ENCODE results near the gene RPTOR.

RPTOR gene

GRCh38 chr17:80633994-80634566 is 89.4 kb downstream of the RPTOR start:
- Histone ChIP-seq H3K4me1 (ENCODE audit: control insufficient read depth, insufficient read depth, low read length) (no peaks in the 10 kb centered on the region), H3K4me3 (ENCODE audit: low read length) (no peak overlapping the region), H3K9me3 (ENCODE audit: control insufficient read depth, low read length) (no peaks in the 10 kb centered on the region)

GRCh38 chr17:80636361-80637018 is 91.9 kb downstream of the RPTOR start:
- Histone ChIP-seq H3K36me3 (ENCODE audit: control insufficient read depth, insufficient read depth, low read length) (no peaks in the 10 kb centered on the region), H3K27me3 (ENCODE audit: control insufficient read depth, insufficient read depth, low read length) (no peaks in the 10 kb centered on the region), H3K9me3 (ENCODE audit: control insufficient read depth, low read length) (no peaks in the 10 kb centered on the region), H3K9ac (ENCODE audit: low read length) (no peak overlapping the region), H3K4me1 (ENCODE audit: control insufficient read depth, insufficient read depth, low read length) (no peaks in the 10 kb centered on the region), H3K4me3 (ENCODE audit: low read length) (no peak overlapping the region)

More at GRCh38 chr17:80633994-80634566, 89.4 kb downstream of the RPTOR start:
- Histone ChIP-seq H3K9ac (ENCODE audit: low read length) (no peak overlapping the region), H3K27me3 (ENCODE audit: control insufficient read depth, insufficient read depth, low read length) (no peaks in the 10 kb centered on the region), H3K36me3 (ENCODE audit: control insufficient read depth, insufficient read depth, low read length) (no peaks in the 10 kb centered on the region)

- H3K9me3 ChIP-seq (ENCODE audit: control insufficient read depth, low read length), result no peaks in the 10 kb centered on the region
- no peak overlapping the region for H3K9ac ChIP-seq (ENCODE audit: low read length)
- no peaks in the 10 kb centered on the region for H3K27me3 ChIP-seq (ENCODE audit: control insufficient read depth, insufficient read depth, low read length)
- no peak overlapping the region for H3K4me3 ChIP-seq (ENCODE audit: low read length)
- H3K36me3 ChIP-seq (ENCODE audit: control insufficient read depth, insufficient read depth, low read length), result no peaks in the 10 kb centered on the region
- H3K4me1 ChIP-seq (ENCODE audit: control insufficient read depth, insufficient read depth, low read length), result no peaks in the 10 kb centered on the region
Observed at GRCh38 chr17:80637048-80637781, 92.6 kb downstream of the RPTOR start.

- Histone ChIP-seq H3K4me3 (ENCODE audit: low read length) (no peak overlapping the region), H3K9me3 (ENCODE audit: control insufficient read depth, low read length) (no peaks in the 10 kb centered on the region), H3K27me3 (ENCODE audit: control insufficient read depth, insufficient read depth, low read length) (no peaks in the 10 kb centered on the region), H3K36me3 (ENCODE audit: control insufficient read depth, insufficient read depth, low read length) (no peaks in the 10 kb centered on the region), H3K4me1 (ENCODE audit: control insufficient read depth, insufficient read depth, low read length) (no peaks in the 10 kb centered on the region), H3K9ac (ENCODE audit: low read length) (no peak overlapping the region)
Observed at GRCh38 chr17:80639658-80640057, 95.0 kb downstream of the RPTOR start.

- H3K4me3 ChIP-seq (ENCODE audit: low read length), result no peak overlapping the region
- no peaks in the 10 kb centered on the region for H3K4me1 ChIP-seq (ENCODE audit: control insufficient read depth, insufficient read depth, low read length)
- H3K27me3 ChIP-seq (ENCODE audit: control insufficient read depth, insufficient read depth, low read length), result no peaks in the 10 kb centered on the region
- no peaks in the 10 kb centered on the region for H3K9me3 ChIP-seq (ENCODE audit: control insufficient read depth, low read length)
- no peak overlapping the region for H3K9ac ChIP-seq (ENCODE audit: low read length)
- no peaks in the 10 kb centered on the region for H3K36me3 ChIP-seq (ENCODE audit: control insufficient read depth, insufficient read depth, low read length)
Observed at GRCh38 chr17:80640366-80641084, 95.9 kb downstream of the RPTOR start.

GRCh38 chr17:80643326-80644099 is 98.9 kb downstream of the RPTOR start:
- Histone ChIP-seq H3K36me3 (ENCODE audit: control insufficient read depth, insufficient read depth, low read length) (no peaks in the 10 kb centered on the region), H3K27me3 (ENCODE audit: control insufficient read depth, insufficient read depth, low read length) (no peaks in the 10 kb centered on the region)

GRCh38 chr17:80644536-80644935 is 99.9 kb downstream of the RPTOR start:
- H3K4me1 ChIP-seq (ENCODE audit: control insufficient read depth, insufficient read depth, low read length), result peaks cover 3% of the 10 kb centered on the region
- H3K36me3 ChIP-seq (ENCODE audit: control insufficient read depth, insufficient read depth, low read length), result no peaks in the 10 kb centered on the region
- H3K9ac ChIP-seq (ENCODE audit: low read length), result no peak overlapping the region
- no peak overlapping the region for H3K4me3 ChIP-seq (ENCODE audit: low read length)
- H3K9me3 ChIP-seq (ENCODE audit: control insufficient read depth, low read length), result no peaks in the 10 kb centered on the region
- H3K27me3 ChIP-seq (ENCODE audit: control insufficient read depth, insufficient read depth, low read length), result no peaks in the 10 kb centered on the region

More at GRCh38 chr17:80643326-80644099, 98.9 kb downstream of the RPTOR start:
- H3K9me3 ChIP-seq (ENCODE audit: control insufficient read depth, low read length), result no peaks in the 10 kb centered on the region
- no peak overlapping the region for H3K4me3 ChIP-seq (ENCODE audit: low read length)
- H3K4me1 ChIP-seq (ENCODE audit: control insufficient read depth, insufficient read depth, low read length), result no peaks in the 10 kb centered on the region
- no peak overlapping the region for H3K9ac ChIP-seq (ENCODE audit: low read length)

- H3K27me3 ChIP-seq (ENCODE audit: control insufficient read depth, insufficient read depth, low read length), result no peaks in the 10 kb centered on the region
- no peaks in the 10 kb centered on the region for H3K36me3 ChIP-seq (ENCODE audit: control insufficient read depth, insufficient read depth, low read length)
- no peak overlapping the region for H3K4me3 ChIP-seq (ENCODE audit: low read length)
- peaks cover 3% of the 10 kb centered on the region for H3K4me1 ChIP-seq (ENCODE audit: control insufficient read depth, insufficient read depth, low read length)
- no peaks in the 10 kb centered on the region for H3K9me3 ChIP-seq (ENCODE audit: control insufficient read depth, low read length)
- no peak overlapping the region for H3K9ac ChIP-seq (ENCODE audit: low read length)
Observed at GRCh38 chr17:80645706-80646325, 101.2 kb downstream of the RPTOR start.

GRCh38 chr17:80646328-80646727 is 101.7 kb downstream of the RPTOR start:
- no peak overlapping the region for H3K4me3 ChIP-seq (ENCODE audit: low read length)
- no peaks in the 10 kb centered on the region for H3K9me3 ChIP-seq (ENCODE audit: control insufficient read depth, low read length)
- no peaks in the 10 kb centered on the region for H3K27me3 ChIP-seq (ENCODE audit: control insufficient read depth, insufficient read depth, low read length)
- peaks cover 3% of the 10 kb centered on the region for H3K4me1 ChIP-seq (ENCODE audit: control insufficient read depth, insufficient read depth, low read length)
- no peak overlapping the region for H3K9ac ChIP-seq (ENCODE audit: low read length)
- no peaks in the 10 kb centered on the region for H3K36me3 ChIP-seq (ENCODE audit: control insufficient read depth, insufficient read depth, low read length)

GRCh38 chr17:80647746-80648145 is 103.1 kb downstream of the RPTOR start:
- Histone ChIP-seq H3K9ac (ENCODE audit: low read length) (no peak overlapping the region), H3K4me1 (ENCODE audit: control insufficient read depth, insufficient read depth, low read length) (peaks cover 3% of the 10 kb centered on the region), H3K36me3 (ENCODE audit: control insufficient read depth, insufficient read depth, low read length) (no peaks in the 10 kb centered on the region), H3K9me3 (ENCODE audit: control insufficient read depth, low read length) (no peaks in the 10 kb centered on the region), H3K27me3 (ENCODE audit: control insufficient read depth, insufficient read depth, low read length) (no peaks in the 10 kb centered on the region), H3K4me3 (ENCODE audit: low read length) (no peak overlapping the region)

- no peaks in the 10 kb centered on the region for H3K9me3 ChIP-seq (ENCODE audit: control insufficient read depth, low read length)
- no peak overlapping the region for H3K4me3 ChIP-seq (ENCODE audit: low read length)
- no peaks in the 10 kb centered on the region for H3K36me3 ChIP-seq (ENCODE audit: control insufficient read depth, insufficient read depth, low read length)
- H3K4me1 ChIP-seq (ENCODE audit: control insufficient read depth, insufficient read depth, low read length), result peaks cover 3% of the 10 kb centered on the region
- H3K27me3 ChIP-seq (ENCODE audit: control insufficient read depth, insufficient read depth, low read length), result no peaks in the 10 kb centered on the region
- no peak overlapping the region for H3K9ac ChIP-seq (ENCODE audit: low read length)
Observed at GRCh38 chr17:80649200-80649644, 104.6 kb downstream of the RPTOR start.
